ENCODE measurements around the gene MCF2L2.

- TF ChIP-seq ZBTB33 (CRISPR knock-in tag; IDR thresholded peaks at IDR 0.05) (no peak), ZNF277 (CRISPR knock-in tag; IDR thresholded peaks at IDR 0.05; ENCODE audit: borderline replicate concordance) (no peak)
Observed at GRCh38 chr3:183354874-183355273, 73.5 kb downstream of the MCF2L2 start.
